GM10847 (cell line): ENCODE data around the gene TMEM163.

Experiments used
- POLR2A ChIP-seq: IDR thresholded peaks from 2 replicates; pipeline ENCODE4 v1.6.1; 2011; ENCODE audit not compliant: insufficient read length; ENCODE audit errors: extremely low read depth

The TMEM163 gene

DNA sequence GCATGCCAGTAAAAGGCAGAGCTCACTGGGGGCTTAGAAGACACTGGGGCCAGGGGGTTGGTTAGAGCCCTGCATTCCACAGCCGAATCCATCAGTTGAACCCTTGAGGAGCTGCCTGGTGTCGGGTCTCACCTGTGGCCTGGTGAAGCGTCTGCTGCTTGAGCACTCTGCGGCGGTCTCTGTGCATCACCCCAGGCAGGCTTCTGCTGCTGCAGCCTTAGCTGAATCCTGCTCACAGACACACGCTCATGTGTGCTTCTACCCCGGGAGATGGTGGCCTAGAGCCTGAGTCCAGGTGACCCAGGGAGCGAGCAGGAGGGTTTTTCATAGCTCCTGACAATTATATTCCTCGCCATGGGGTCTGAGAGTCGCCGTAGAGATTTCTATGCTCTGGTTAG is 272.8 kb downstream of the TMEM163 start:
- TF ChIP-seq POLR2A: no peak

DNA sequence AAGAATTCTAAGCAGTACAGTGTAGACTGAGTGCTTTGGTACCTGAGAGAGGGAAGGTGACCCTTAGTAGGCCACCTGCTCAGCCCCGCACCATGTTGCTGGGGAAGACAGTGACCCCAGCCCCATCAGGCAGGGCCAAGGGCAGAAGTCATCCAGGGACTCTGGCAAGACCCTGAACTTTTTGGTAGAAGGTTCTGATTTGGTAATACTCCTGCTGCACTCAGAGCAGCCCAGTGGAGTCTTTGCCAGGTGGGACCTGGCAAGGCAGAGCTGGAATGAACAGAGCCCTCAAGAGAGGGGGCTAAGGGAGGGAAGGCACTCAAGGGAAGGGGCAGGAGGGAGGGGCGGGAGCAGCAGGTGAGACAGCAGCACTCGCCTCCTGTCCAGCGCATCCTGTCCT is 273.7 kb downstream of the TMEM163 start:
- no peak for TF ChIP-seq POLR2A

DNA sequence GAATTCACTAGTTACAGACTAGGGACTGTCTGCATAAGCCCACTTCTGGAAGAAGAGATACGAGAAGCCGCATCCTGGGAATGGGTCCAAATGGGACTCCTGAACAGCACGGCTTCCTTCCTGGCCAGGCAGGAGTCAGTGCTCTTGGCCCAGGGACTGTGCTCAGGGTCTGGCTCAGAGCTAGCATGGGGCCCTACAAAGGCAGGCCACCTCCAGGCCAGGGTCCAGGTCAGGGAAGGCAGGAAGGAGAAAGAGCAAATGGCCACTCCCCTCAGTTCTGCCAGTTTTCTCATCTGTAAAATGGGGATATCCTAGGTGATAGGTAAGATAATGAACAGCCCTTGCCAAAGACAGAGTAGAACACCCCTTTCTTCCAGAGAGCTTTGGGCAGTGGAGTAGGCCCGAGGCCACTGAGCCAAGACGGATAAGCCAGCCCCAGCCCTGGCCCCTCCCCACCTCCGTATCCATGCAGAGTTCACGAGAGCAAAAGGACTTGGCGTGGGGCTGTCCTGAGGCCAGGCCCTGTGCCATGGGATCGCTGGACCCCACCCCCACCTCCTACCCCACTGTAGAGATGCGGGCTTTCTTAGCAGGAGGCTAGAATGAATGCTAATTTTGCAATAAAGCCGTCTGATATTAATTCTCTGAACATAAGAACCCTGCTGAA is 274.9 kb downstream of the TMEM163 start:
- TF ChIP-seq POLR2A: no peak

DNA sequence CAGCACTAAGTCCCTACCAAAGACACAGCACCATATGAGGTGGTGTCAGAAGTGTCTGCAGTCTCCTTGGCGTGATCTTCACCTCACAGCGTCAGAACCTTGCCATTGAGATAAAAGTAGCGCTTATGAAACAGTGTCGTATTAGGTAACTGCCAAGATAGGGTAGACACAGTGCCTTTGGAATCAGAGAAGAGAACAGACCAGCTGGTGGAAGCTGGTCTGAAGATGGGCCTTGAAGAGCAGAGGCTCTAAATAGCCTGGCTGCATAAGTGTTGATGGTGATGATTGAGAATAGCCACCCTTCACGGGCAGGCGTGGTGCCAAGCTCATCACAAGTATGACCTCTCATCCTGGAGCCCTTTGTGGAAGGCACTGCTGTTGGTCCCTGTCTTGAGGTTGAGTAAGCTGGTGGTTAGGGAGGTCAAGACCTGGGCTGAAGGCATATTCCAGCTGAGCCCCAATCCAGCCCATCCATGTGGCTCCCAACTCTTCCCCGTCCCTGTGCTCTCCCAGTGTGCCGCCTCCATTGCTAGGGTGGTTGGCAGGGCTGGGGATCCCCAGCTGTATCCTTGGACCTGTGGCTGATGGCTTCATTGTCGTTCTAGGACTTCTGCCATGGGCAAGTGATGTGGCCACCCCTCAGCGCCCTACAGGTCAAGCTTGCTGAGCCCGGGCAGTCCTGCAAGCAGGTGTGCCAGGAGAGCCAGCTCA is 277.5 kb downstream of the TMEM163 start:
- no peak for TF ChIP-seq POLR2A

DNA sequence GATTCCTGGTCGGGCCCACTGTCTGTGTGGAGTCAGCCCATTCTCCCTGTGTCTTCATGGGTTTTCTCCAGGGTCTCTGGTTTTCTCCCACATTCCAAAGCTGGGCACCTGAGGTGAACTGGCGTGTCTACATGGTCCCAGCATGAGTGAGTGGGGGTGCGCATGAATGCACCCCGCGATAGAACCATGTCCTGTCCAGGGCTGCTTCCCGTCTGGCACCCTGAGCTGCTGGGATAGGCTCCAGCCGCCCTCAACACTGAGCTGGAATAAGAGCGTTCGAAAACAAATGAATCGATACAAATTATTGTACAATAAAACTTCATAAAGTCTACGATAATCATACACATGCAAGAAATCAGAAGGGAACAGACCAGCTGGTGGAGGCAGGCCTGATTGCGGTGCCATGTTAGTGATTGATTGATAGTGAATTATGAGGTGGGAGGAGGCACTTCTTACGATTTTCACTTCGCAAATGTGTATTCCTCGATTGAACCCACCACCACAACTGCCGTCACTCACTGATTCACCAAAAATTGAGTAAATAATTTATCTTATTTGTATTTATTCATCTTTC is 278.4 kb downstream of the TMEM163 start:
- TF ChIP-seq POLR2A: no peak

DNA sequence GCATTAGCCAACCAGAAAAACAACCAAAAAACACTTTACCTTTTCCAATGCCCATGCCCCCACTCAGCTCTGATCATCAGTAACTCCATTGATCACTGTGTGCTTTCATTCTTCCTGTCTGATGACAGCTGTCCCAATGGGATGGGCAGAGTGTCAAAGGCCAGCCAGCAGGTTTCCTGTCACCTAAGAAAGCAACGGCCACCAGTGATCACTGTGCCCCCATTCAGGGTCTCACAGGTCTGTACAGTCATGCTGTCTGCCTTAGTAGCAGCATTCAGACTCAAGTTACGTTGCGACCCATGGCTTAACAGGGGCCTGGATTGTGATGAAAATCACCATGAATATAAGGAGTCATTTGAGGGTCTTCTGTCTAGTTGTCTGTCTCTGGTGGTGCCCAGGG is 280.4 kb downstream of the TMEM163 start:
- no peak for TF ChIP-seq POLR2A

DNA sequence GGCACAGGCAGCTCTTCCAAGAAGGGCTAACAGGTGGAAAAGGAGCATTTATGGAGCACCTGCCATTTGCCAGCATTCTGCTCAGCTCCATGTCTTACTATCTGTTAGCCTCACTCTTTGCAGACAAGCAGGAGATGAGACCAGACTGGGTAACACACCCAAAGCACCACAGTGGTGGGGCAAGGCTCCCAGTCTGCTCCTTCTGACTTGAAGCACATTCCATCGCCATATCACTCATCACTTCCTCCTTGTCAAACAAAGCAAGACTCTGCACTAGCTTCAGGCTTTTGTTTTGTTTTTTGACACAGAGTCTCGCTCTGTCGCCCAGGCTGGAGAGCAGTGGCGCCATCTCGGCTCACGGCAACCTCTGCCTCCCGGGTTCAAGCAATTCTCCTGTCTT is 282.1 kb downstream of the TMEM163 start:
- TF ChIP-seq POLR2A: no peak

DNA sequence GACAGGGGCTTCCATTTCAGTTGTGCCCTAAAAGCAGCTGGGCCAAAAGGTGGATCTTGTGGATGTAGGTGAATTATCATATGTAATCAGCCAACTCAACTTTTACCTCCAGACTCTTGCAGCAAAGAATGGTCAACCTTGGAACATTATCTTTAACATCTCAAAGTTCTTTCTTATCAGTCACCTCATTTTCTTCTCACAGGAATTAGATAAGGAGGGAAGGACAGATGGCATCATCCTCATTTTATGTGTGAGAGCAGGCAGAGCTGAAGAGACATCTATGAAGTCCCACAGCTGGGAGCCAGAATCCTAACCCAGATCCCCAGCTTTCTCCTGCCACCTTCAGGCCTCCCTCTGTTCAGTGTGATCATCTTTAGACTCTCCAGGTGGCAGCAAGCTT is 282.9 kb downstream of the TMEM163 start:
- no peak for TF ChIP-seq POLR2A

DNA sequence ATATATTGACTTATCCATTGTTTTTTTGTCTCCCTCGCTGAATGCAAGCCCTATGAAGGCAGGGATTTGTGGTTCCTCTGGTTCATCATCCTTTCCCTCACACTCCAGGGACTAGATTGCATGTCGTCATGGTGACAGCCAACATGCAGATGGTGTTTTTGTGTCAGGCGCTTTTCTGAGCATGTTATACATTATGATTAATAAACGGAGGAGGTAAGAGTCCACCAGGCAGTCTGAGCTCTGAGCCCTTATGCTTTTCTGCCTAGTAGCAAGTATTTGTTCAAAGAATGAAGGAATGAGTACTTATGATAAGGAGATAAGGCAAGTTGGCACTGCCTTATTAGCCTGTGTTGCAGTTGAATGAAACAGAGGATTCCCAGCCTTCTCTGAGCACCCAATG is 283.3 kb downstream of the TMEM163 start:
- no peak for TF ChIP-seq POLR2A

DNA sequence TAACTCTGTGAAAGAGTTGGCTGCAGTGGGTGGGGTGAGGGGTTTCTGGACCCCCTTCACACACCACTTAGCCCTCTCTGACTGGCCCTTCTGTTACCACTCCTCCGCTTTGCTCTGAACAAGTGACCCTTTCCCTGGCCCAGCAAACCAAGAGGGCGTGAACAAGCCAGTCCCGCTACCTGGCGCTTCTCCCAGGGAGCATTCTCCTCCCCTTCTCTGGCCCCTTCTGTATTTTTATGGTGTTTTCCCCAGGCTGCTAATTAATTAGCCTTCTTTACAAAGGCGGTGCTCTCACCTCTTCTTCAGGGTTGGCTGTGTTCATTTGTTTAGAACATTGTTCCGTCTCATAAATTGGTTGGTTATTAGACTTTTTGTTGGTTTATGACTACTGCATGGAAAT is 284.8 kb downstream of the TMEM163 start:
- no peak for TF ChIP-seq POLR2A

DNA sequence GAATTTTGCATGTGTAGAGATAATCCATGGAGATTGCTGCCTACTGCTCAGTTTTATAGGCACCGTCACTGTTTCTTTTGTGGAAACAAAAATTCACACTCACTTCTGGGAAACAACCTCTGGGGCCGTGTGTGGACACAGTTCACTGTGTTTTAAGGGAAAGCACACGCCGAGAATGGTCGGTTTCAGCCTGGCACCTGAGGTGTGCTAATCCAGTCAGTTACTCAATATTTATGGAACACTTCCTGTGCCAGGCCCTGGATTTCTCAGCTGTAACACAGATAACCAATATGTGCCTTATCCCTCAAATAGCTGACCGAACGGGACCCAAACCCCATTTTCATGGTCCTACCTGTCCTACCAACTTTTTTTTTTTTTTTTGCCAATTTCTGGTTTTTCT is 285.3 kb downstream of the TMEM163 start:
- no peak for TF ChIP-seq POLR2A

DNA sequence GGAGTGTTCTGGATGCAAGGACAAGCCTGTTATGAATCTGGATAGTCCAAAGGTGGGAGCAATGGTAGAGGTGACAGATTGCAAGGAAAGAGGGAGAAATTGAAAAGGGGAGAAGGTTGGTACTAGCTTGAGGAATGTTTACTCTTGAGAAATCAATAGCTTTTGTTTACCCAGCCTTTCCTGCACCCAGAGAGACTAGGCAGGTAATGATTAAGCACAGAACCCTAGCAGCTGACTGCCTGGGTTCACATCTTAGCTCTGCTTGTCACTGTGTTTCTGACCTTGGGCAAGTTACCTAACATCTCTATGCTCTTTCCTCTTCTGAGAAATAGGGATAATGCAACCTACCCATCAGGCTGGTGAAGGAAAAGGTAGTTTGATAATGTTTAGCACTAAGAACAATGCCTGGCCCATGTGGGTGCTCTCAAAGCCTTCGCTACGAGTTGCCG is 286.3 kb downstream of the TMEM163 start:
- no peak for TF ChIP-seq POLR2A

DNA sequence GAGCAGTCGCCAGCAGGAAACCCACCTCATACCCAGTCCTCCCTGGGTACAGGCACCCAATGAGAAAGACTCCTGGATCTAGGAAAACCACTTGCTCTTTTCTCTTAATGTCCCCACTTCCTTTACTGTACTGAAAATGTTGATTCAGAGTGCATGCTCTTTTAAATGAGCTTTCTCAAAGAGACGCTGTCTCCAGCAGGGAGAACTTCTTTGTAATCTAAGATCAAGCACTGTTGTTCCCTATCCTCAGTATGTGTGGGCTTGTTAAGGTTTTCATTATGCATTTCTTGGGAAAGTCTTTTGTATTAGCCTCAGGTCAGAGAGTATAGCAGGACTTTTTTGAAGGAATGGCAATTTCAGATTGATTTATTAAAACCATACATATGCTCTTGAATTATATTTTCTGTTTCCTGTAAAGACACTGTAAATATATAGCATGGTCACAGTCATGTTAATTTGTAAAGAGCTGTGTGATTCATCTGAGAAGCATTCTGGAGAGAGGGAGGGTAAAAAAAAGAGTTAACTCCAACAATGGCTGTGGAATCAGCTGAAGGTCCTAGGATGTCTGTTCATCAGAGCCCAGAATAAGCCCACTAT is 286.9 kb downstream of the TMEM163 start:
- TF ChIP-seq POLR2A: no peak

DNA sequence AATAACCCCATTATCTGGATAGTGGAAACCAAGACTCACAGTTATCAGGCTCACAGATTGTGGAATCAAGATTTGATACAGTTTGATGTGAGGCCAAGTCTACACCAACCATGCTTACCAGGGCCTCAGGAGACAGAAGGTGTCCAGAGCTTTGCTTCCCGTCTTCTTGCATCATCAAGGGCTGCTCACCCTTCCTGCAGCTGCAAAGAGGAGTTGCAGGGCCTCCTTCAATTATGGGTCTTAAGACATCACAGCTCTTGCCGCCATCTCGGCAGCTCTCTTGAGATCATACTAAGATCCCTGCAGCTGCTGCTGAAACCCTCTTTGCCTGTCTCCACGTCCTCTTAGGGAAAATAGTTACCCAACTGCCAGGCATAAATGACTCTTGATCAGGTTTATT is 288.9 kb downstream of the TMEM163 start:
- no peak for TF ChIP-seq POLR2A

DNA sequence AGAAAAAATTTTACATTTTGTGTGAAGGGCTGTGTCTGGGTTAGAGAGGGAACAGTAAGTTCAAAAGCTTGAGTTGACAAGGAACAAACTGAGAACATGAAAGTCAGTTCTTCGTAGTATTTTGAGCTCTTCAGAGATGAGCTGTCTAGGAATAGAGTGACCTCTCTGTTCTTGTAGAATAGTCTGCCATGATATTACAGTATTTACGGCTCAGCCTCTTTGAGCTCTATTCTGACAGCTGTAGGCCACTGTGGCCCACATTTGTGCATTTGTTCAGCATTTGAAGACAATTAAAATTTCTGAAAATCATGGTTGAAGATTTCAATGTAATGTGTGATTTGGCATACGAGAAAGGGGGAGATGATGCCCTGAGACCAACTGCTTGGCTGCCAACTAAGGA is 292.1 kb downstream of the TMEM163 start:
- no peak for TF ChIP-seq POLR2A
